A673 (cell line): ENCODE results near the gene HSH2D. TPM values are rescaled to one million over a fixed set of nuclear protein-coding genes. Genes with fewer than 3 reads are reported as not detected.

Experiments
- BruUV-seq: library from RNA; stranded (reverse); fragments of 400-500 nt; replicated peaks from 2 replicates; lab custom pipeline; 2021; lab: Mats Ljungman, UMichigan
- CTCF ChIA-PET: fragments of 300-600 bp; sonication (Branson Sonifier 250); formaldehyde crosslinking; loops from one replicate; lab custom pipeline; 2022; ENCODE audit warnings: antibody characterized with exemption; lab: Charles Lee
- POLR2A ChIA-PET: fragments of 300-600 bp; sonication (Branson Sonifier 250); formaldehyde crosslinking; loops from one replicate; lab custom pipeline; 2022; ENCODE audit warnings: antibody characterized with exemption; ENCODE audit not compliant: low non-redundant PET; lab: Charles Lee
- DNase-seq: peaks from one replicate; pipeline ENCODE4 v3.0.0-alpha.2; 2015; ENCODE audit warnings: low spot score
- H3K27ac ChIP-seq: fragments of 200-600 bp; sonication (generic); 2 replicates; pipeline ENCODE4 v1.5.1; 2016; ENCODE audit warnings: mixed run types, low read depth, mild to moderate bottlenecking, mixed read lengths, antibody characterized with exemption, low read length; ENCODE audit not compliant: poor library complexity, severe bottlenecking
- H3K27me3 ChIP-seq: fragments of 200-600 bp; sonication (generic); replicated peaks from 2 replicates; pipeline ENCODE4 v1.6.1; 2017; ENCODE audit warnings: mixed run types, low read depth, mild to moderate bottlenecking, mixed read lengths, antibody characterized with exemption, low read length; ENCODE audit not compliant: insufficient read depth, poor library complexity
- H3K36me3 ChIP-seq: fragments of 200-600 bp; sonication (generic); 2 replicates; pipeline ENCODE4 v1.6.1; 2016; ENCODE audit warnings: mixed run types, mild to moderate bottlenecking, mixed read lengths, antibody characterized with exemption, low read length; ENCODE audit not compliant: insufficient read depth, poor library complexity, severe bottlenecking
- H3K4me1 ChIP-seq: fragments of 200-600 bp; sonication (generic); 2 replicates; pipeline ENCODE4 v1.6.1; 2017; ENCODE audit warnings: mixed run types, mild to moderate bottlenecking, mixed read lengths, antibody characterized with exemption, low read length; ENCODE audit not compliant: insufficient read depth, poor library complexity, severe bottlenecking
- H3K4me3 ChIP-seq: fragments of 200-600 bp; sonication (generic); 2 replicates; pipeline ENCODE4 v1.5.1; 2016; ENCODE audit warnings: low read depth, mixed run types, mild to moderate bottlenecking, mixed read lengths, low read length; ENCODE audit not compliant: poor library complexity, severe bottlenecking
- H3K9me3 ChIP-seq: fragments of 200-600 bp; sonication (generic); 2 replicates; pipeline ENCODE4 v1.6.1; 2016; ENCODE audit warnings: mixed run types, low read depth, mild to moderate bottlenecking, mixed read lengths, antibody characterized with exemption, low read length; ENCODE audit not compliant: poor library complexity, severe bottlenecking
- EZH2 ChIP-seq: fragments of 200-600 bp; sonication (generic); IDR thresholded peaks from 2 replicates; pipeline ENCODE4 v1.6.1; 2017; ENCODE audit warnings: borderline replicate concordance, low read depth, mild to moderate bottlenecking, mixed read lengths, antibody characterized with exemption, low read length; ENCODE audit not compliant: poor library complexity, severe bottlenecking
- intact Hi-C: fragments of 100-400 bp; cut with micrococcal nuclease; formaldehyde crosslinking; loops from one replicate; pipeline ENCODE4 v1.10.0; 2022; ENCODE audit not compliant: unreplicated experiment
- total RNA-seq: library from RNA; stranded (reverse); gene quantifications from 2 replicates; pipeline ENCODE4 v1.2.3, GENCODE V29; 2021
- TF ChIP-seq, protein P1 (sequence below): fragments of 300-800, 200-600 bp; sonication (generic); conservative IDR thresholded peaks from 2 replicates; pipeline ENCODE4 v1.5.1; 2017; ENCODE audit warnings: low read depth, mild to moderate bottlenecking, antibody characterized with exemption, low read length, moderate library complexity, mixed read lengths

The HSH2D gene
- total RNA-seq, 1 experiment from 2014 or later = not detected

DNA sequence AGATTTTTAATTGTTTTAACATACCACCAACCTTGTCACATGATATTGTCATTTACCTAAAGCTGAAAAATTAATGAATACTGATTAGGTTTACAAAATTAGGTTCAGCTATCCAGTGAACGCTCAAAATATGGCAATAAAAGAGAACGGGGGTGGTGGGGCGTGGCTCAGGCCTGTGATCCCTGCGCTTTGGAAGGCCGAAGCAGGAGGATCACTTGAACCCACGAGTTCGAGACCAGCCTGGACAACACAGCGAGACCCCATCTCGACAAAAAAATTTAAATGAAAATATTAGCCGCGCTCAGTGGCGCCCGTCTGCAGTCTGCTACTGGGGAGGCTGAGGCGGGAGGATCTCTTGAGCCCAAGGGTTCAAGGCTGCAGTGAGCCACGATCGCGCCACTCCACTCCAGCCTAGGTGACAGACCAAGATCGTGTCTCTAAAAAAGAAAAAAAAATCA is 41.2 kb downstream of the HSH2D start:
- CTCF ChIA-PET = interaction anchor here (0.9 to 1.8 kb wide), 4 partner anchors 13 to 555 kb away, joined by 3 to 18 read pairs (median 4); partner anchors contain the start of gene AP1M1
- BruUV-seq = no TSS peak
- H3K4me1 ChIP-seq = peaks cover 4% of the 10 kb centered on the region
- H3K36me3 ChIP-seq = peaks cover 10% of the 10 kb centered on the region
- intact Hi-C loops = no loop called here
- no peaks in the 10 kb centered on the region for H3K9me3 ChIP-seq
- peak overlapping the region; percentile 94 for H3K4me3 ChIP-seq
- TF ChIP-seq, protein P1, sequence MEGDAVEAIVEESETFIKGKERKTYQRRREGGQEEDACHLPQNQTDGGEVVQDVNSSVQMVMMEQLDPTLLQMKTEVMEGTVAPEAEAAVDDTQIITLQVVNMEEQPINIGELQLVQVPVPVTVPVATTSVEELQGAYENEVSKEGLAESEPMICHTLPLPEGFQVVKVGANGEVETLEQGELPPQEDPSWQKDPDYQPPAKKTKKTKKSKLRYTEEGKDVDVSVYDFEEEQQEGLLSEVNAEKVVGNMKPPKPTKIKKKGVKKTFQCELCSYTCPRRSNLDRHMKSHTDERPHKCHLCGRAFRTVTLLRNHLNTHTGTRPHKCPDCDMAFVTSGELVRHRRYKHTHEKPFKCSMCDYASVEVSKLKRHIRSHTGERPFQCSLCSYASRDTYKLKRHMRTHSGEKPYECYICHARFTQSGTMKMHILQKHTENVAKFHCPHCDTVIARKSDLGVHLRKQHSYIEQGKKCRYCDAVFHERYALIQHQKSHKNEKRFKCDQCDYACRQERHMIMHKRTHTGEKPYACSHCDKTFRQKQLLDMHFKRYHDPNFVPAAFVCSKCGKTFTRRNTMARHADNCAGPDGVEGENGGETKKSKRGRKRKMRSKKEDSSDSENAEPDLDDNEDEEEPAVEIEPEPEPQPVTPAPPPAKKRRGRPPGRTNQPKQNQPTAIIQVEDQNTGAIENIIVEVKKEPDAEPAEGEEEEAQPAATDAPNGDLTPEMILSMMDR = no peak
- TF ChIP-seq EZH2 = no peak
- H3K27me3 ChIP-seq = no peaks in the 10 kb centered on the region
- POLR2A ChIA-PET = interaction anchor here (0.6 kb wide), 1 partner anchor 13 kb away, joined by 3 read pairs; the partner anchor contains the start of gene AP1M1
- H3K27ac ChIP-seq = peak overlapping the region; percentile 87
- no peak for DNase-seq

DNA sequence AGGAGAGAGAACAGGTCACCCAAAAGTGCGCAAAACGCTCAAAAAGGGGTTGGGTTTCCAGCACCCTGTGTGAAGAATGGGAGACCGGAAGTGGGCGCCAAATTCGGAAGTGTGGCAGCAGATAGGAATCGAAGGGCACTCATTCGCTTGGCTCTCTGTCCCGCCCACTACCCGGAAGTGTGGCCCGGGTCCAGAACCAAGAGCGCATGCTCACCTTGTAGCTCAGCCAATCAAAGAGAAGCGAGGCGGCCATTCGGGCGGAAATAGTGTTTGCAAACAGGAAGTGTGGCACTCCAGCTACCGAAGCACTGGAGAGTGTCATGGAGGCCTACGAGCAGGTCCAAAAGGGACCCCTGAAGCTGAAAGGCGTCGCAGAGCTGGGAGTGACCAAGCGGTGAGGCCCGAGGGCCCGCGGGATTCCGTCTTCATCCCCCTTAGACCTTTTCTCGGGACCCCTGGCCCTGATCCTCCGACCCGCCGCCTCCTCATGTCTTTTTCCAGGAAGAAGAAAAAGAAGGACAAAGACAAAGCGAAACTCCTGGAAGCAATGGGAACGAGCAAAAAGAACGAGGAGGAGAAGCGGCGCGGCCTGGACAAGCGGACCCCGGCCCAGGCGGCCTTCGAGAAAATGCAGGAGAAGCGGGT is 41.8 kb downstream of the HSH2D start, which contains the start of gene FAM32A:
TSS of gene FAM32A (plus strand) at position 288 of the 645 bp plus-strand sequence. CDS start at position 321, 33 bp downstream.
- H3K27me3 ChIP-seq = no peaks in the 10 kb centered on the region
- ChIA-PET CTCF (interaction anchor here (0.6 to 1.8 kb wide), 7 partner anchors 12 to 555 kb away, joined by 3 to 18 read pairs (median 3); partner anchors contain the start of gene AP1M1), POLR2A (interaction anchor here (0.6 kb wide), 1 partner anchor 13 kb away, joined by 3 read pairs; the partner anchor contains the start of gene AP1M1)
- peak; percentile 99 for DNase-seq
- peak within 1 kb of the TSS; percentile 94 for H3K4me3 ChIP-seq
- peaks cover 4% of the 10 kb centered on the region for H3K4me1 ChIP-seq
- no TSS peak for BruUV-seq
- H3K27ac ChIP-seq = peak within 1 kb of the TSS; percentile 87
- TF ChIP-seq, protein P1 = no peak
- no peak for TF ChIP-seq EZH2
- H3K36me3 ChIP-seq = peaks cover 16% of the 10 kb centered on the region
- intact Hi-C loops = no loop called here
- no peaks in the 10 kb centered on the region for H3K9me3 ChIP-seq

DNA sequence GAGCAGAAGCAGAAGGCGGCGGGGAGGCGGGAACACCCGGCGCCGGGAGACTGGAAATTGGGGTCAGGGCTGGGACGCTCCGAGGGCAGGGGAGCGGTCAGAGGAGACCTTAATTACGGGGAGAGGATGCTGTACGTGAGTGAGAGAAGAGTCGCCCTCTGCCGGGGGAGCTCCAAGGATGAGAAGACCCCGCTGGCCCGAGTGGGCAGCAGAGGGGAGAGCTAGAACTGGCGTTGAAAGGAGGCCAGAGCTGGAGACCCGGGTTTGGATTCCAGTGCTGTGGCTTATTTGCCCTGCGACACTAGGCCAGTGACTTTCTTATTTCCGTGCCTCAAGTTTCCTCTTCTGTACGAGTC is 42.3 kb downstream of the HSH2D start:
- Histone ChIP-seq H3K4me1 (peaks cover 4% of the 10 kb centered on the region), H3K27me3 (no peaks in the 10 kb centered on the region), H3K27ac (peak overlapping the region; percentile 87), H3K4me3 (peak overlapping the region; percentile 94), H3K36me3 (peaks cover 21% of the 10 kb centered on the region), H3K9me3 (no peaks in the 10 kb centered on the region)
- intact Hi-C loops = loop anchor here (1.0 kb wide), 1 partner anchor 144 kb away; no protein-coding TSS in a partner anchor
- peak; percentile 39 for DNase-seq
- CTCF ChIA-PET = interaction anchor here (0.6 to 1.8 kb wide), 7 partner anchors 12 to 556 kb away, joined by 3 to 18 read pairs (median 3); partner anchors contain the start of gene AP1M1
- TF ChIP-seq EZH2 = no peak
- TF ChIP-seq, protein P1 = peak; percentile 48
- POLR2A ChIA-PET = no interaction called here
- TSS peak; percentile 55 for BruUV-seq
